Skin epidermis (tissue), 12 donors: ENCODE data around the gene BTBD2.

Source experiments
- H3K27ac ChIP-seq, 21 experiments: fragments of 200-600 bp; sonication (generic) in 11 of 21; one replicate each; pipeline ENCODE4 v1.5.0; 2020; ENCODE audit warnings: mild to moderate bottlenecking in 3 of 21, inconsistent platforms in 2 of 21, moderate library complexity in 2 of 21
- H3K4me3 ChIP-seq, 7 experiments: fragments of 200-600 bp; sonication (generic) in 2 of 7; one replicate each; pipeline ENCODE4 v1.5.0; 2020; ENCODE audit warnings: inconsistent platforms in 2 of 7, mild to moderate bottlenecking in 2 of 7, moderate library complexity in 1 of 7

Gene BTBD2

GRCh38 chr19:2015608-2015950 lies at the start of gene BTBD2:
BTBD2 (minus strand) TSS chr19:2015714; CDS start chr19:2015703, 11 bp downstream.
- H3K27ac ChIP-seq = peak within 1 kb of the TSS in 20 of 21 experiments; percentile 29 to 89 (median 73)
- H3K4me3 ChIP-seq = peak within 1 kb of the TSS; percentile 48 to 69 (median 56)

GRCh38 chr19:2064788-2065524 lies 49.4 kb upstream of the BTBD2 start:
- peak overlapping the region in 11 of 21 experiments; percentile 10 to 74 (median 50) for H3K27ac ChIP-seq
- no peak overlapping the region for H3K4me3 ChIP-seq

- H3K4me3 ChIP-seq = no peak overlapping the region
- H3K27ac ChIP-seq = peak overlapping the region in 11 of 21 experiments; percentile 10 to 74 (median 50)
Observed at GRCh38 chr19:2064395-2064787, 48.9 kb upstream of the BTBD2 start.

GRCh38 chr19:2063824-2064223 lies 48.3 kb upstream of the BTBD2 start:
- peak overlapping the region in 2 of 21 experiments; percentile 47 to 67 for H3K27ac ChIP-seq
- no peak overlapping the region for H3K4me3 ChIP-seq

GRCh38 chr19:2062770-2063169 lies 47.3 kb upstream of the BTBD2 start:
- no peak overlapping the region for H3K4me3 ChIP-seq
- peak overlapping the region in 3 of 21 experiments; percentile 98 to 100 (median 99) for H3K27ac ChIP-seq

- peak overlapping the region in 17 of 21 experiments; percentile 87 to 100 (median 99) for H3K27ac ChIP-seq
- H3K4me3 ChIP-seq = peak overlapping the region in 3 of 7 experiments; percentile 56 to 61 (median 57)
Observed at GRCh38 chr19:2062389-2062729, 46.8 kb upstream of the BTBD2 start.

GRCh38 chr19:2061495-2062388 lies 46.2 kb upstream of the BTBD2 start:
- Histone ChIP-seq H3K4me3 (peak overlapping the region; percentile 37 to 88 (median 57)), H3K27ac (peak overlapping the region; percentile 64 to 100 (median 99))

GRCh38 chr19:2060884-2061494 lies 45.5 kb upstream of the BTBD2 start:
- Histone ChIP-seq H3K27ac (peak overlapping the region; percentile 64 to 100 (median 99)), H3K4me3 (peak overlapping the region; percentile 37 to 88 (median 57))

GRCh38 chr19:2059422-2060201 lies 44.1 kb upstream of the BTBD2 start:
- Histone ChIP-seq H3K27ac (peak overlapping the region; percentile 4 to 100 (median 99)), H3K4me3 (peak overlapping the region in 1 of 7 experiments; percentile 57)

- Histone ChIP-seq H3K27ac (peak overlapping the region; percentile 4 to 100 (median 99)), H3K4me3 (no peak overlapping the region)
Observed at GRCh38 chr19:2058570-2059421, 43.3 kb upstream of the BTBD2 start.

- Histone ChIP-seq H3K4me3 (no peak overlapping the region), H3K27ac (peak overlapping the region in 16 of 21 experiments; percentile 36 to 100 (median 98))
Observed at GRCh38 chr19:2057484-2058469, 42.3 kb upstream of the BTBD2 start.

- Histone ChIP-seq H3K27ac (peak overlapping the region in 17 of 21 experiments; percentile 38 to 100 (median 97)), H3K4me3 (no peak overlapping the region)
Observed at GRCh38 chr19:2056837-2057192, 41.3 kb upstream of the BTBD2 start.

- peak overlapping the region in 3 of 7 experiments; percentile 1 to 32 (median 11) for H3K4me3 ChIP-seq
Observed at GRCh38 chr19:2055931-2056836, 40.7 kb upstream of the BTBD2 start.

GRCh38 chr19:2054763-2055162 lies 39.2 kb upstream of the BTBD2 start:
- no peak overlapping the region for H3K4me3 ChIP-seq
- peak overlapping the region in 8 of 21 experiments; percentile 9 to 100 (median 37) for H3K27ac ChIP-seq

More at GRCh38 chr19:2055931-2056836, 40.7 kb upstream of the BTBD2 start:
- peak overlapping the region; percentile 61 to 100 (median 92) for H3K27ac ChIP-seq

GRCh38 chr19:2053601-2054389 lies 38.3 kb upstream of the BTBD2 start:
- Histone ChIP-seq H3K4me3 (no peak overlapping the region), H3K27ac (peak overlapping the region in 7 of 21 experiments; percentile 15 to 96 (median 30))
